Keratinocyte (primary cell): ENCODE measurements around the gene CDK5RAP3. TPM values are rescaled to one million over a fixed set of nuclear protein-coding genes. Genes with fewer than 3 reads are reported as not detected.
"Not testable (repeated sequence)": the region's sequence is repeated elsewhere in the genome, so short reads cannot be mapped to it uniquely, and the experiment has no call there.

Experiments used
- DNase-seq: peaks from one replicate; pipeline ENCODE4 v3.0.0-alpha.2; 2011; ENCODE audit warnings: low read depth, missing footprints, low spot score
- FAIRE-seq: peaks from 2 replicates; lab custom pipeline; 2011; peaks lifted over from hg19 to GRCh38; lab: Jason Lieb, UNC
- H2AFZ ChIP-seq: 2 replicates; pipeline ENCODE4 v1.6.0; 2012; ENCODE audit warnings: low read length, control low read depth, inconsistent platforms; ENCODE audit not compliant: control insufficient read depth
- H3K27ac ChIP-seq: 2 replicates; pipeline ENCODE4 v1.5.1; 2011; ENCODE audit warnings: low read length; ENCODE audit not compliant: control insufficient read depth, insufficient read depth
- H3K27me3 ChIP-seq: 3 replicates; pipeline ENCODE4 v1.6.0; 2011; ENCODE audit warnings: low read length; ENCODE audit not compliant: control insufficient read depth, insufficient read depth; ENCODE audit errors: extremely low read depth
- H3K36me3 ChIP-seq, 2 experiments: 2 replicates in 1 of 2; 3 replicates in 1 of 2; pipeline ENCODE4 v1.5.1; 2011; ENCODE audit warnings: low read length in 2 of 2, mild to moderate bottlenecking in 1 of 2; ENCODE audit not compliant: control insufficient read depth in 2 of 2, insufficient read depth in 2 of 2; ENCODE audit errors: extremely low read depth in 1 of 2
- H3K4me1 ChIP-seq: 3 replicates; pipeline ENCODE4 v1.5.1; 2011; ENCODE audit warnings: low read length; ENCODE audit not compliant: control insufficient read depth, insufficient read depth; ENCODE audit errors: extremely low read depth
- H3K4me2 ChIP-seq: 3 replicates; pipeline ENCODE4 v1.6.0; 2011; ENCODE audit warnings: low read depth, low read length; ENCODE audit not compliant: control insufficient read depth, insufficient read depth; ENCODE audit errors: extremely low read depth
- H3K4me3 ChIP-seq, 3 experiments: fragments of 200-600 bp in 1 of 3; sonication (generic) in 1 of 3; 2 replicates in 2 of 3; 3 replicates in 1 of 3; pipeline ENCODE4 v1.5.1; 2011 to 2016; ENCODE audit warnings: low read length in 3 of 3, mild to moderate bottlenecking in 3 of 3, control low read depth in 2 of 3, inconsistent platforms in 1 of 3, low read depth in 1 of 3, mixed read lengths in 1 of 3, mixed run types in 1 of 3, moderate library complexity in 1 of 3; ENCODE audit not compliant: control insufficient read depth in 2 of 3, insufficient read depth in 2 of 3; ENCODE audit errors: extremely low read depth in 1 of 3
- H3K79me2 ChIP-seq: 2 replicates; pipeline ENCODE4 v1.6.0; 2012; ENCODE audit warnings: low read length; ENCODE audit not compliant: control insufficient read depth, insufficient read depth
- H3K9ac ChIP-seq: 3 replicates; pipeline ENCODE4 v1.6.0; 2011; ENCODE audit warnings: low read length; ENCODE audit not compliant: control insufficient read depth, insufficient read depth; ENCODE audit errors: extremely low read depth
- H3K9me1 ChIP-seq: 3 replicates; pipeline ENCODE4 v1.6.0; 2011; ENCODE audit warnings: low read length; ENCODE audit not compliant: control insufficient read depth, insufficient read depth; ENCODE audit errors: extremely low read depth
- H3K9me3 ChIP-seq: 2 replicates; pipeline ENCODE4 v1.5.1; 2012; ENCODE audit warnings: low read depth, low read length; ENCODE audit not compliant: control insufficient read depth
- H4K20me1 ChIP-seq: 3 replicates; pipeline ENCODE4 v1.6.0; 2011; ENCODE audit warnings: low read length; ENCODE audit not compliant: control insufficient read depth, insufficient read depth; ENCODE audit errors: extremely low read depth
- CTCF ChIP-seq, 3 experiments: IDR thresholded peaks in 1 of 3; conservative IDR thresholded peaks in 1 of 3; optimal IDR thresholded peaks in 1 of 3; 2 replicates in 2 of 3; 3 replicates in 1 of 3; pipeline versions ENCODE3 to v1.5.1; 2011; ENCODE audit warnings: low read length in 3 of 3, mild to moderate bottlenecking in 3 of 3, moderate library complexity in 2 of 3, control low read depth in 1 of 3, inconsistent platforms in 1 of 3; ENCODE audit not compliant: insufficient read depth in 2 of 3; ENCODE audit errors: extremely low read depth in 1 of 3
- EZH2 ChIP-seq: IDR thresholded peaks from one replicate; pipeline ENCODE4 v1.6.1; 2012; ENCODE audit warnings: inconsistent platforms, mild to moderate bottlenecking, low read length, moderate library complexity
- dilution Hi-C: fragments of 300-500 bp; cut with MboI; formaldehyde crosslinking; loops from one replicate; pipeline ENCODE4 v1.7.0; 2020; ENCODE audit warnings: low sequenced_read_pairs; ENCODE audit not compliant: extremely low pct_ligation_motif_present
- polyA plus RNA-seq, 5 experiments: library from polyadenylated mRNA; depleted of rRNA in 3 of 5; stranded (reverse) in 3 of 5; stranded (forward) in 1 of 5; unstranded in 1 of 5; fragments of >200 nt; gene quantifications; 1 replicate in 1 of 5; 2 replicates in 3 of 5; 3 replicates in 1 of 5; pipeline versions ENCODE4 v1.2.1 to v1.2.3, GENCODE V29; 2011 to 2012; ENCODE audit warnings: missing spikeins in 2 of 5, low read depth in 1 of 5, low replicate concordance in 1 of 5

CDK5RAP3 gene
- polyA plus RNA-seq, 1 donor (not counting 4 experiments of a cell fraction or from before 2014, with no cell fraction given), result 63.9 TPM

DNA sequence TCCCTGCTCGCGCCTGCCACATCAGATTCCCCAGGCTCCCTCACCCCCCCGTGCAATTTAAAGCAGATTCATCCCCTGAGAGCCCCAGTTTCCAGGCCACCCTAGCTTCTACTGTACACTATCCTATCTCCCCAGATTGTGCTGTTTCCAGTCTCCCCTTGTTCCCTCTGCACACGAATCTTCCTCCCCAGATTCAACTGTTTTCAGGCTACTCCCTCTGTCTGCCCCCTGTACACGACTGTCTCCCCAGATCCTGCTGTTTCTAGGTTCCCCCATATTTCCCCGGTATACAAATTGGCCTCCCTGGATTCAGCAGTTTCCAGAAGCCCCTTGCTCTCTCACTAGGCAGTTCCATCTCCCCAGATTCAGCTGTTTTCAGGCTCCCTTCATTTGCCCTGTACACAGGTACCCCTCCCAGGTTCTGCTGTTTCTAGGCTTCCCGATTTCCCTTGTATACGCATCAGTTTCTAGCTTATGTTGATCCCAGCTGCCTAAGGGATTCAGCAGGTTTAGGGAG is 43.7 kb downstream of the CDK5RAP3 start:
- H3K27ac ChIP-seq, result no peak overlapping the region
- no peaks in the 10 kb centered on the region for H4K20me1 ChIP-seq
- no peaks in the 10 kb centered on the region for H3K36me3 ChIP-seq
- TF ChIP-seq CTCF (optimal IDR thresholded peaks at IDR 0.05 in 1 of 3, IDR thresholded peaks at IDR 0.05 in 1 of 3, conservative IDR thresholded peaks at IDR 0.05 in 1 of 3; ENCODE audit: extremely low read depth in 1 of 3, insufficient read depth in 2 of 3, low read length in 3 of 3) (no peak), EZH2 (no peak)
- no peaks in the 10 kb centered on the region for H3K9me3 ChIP-seq
- DNase-seq, result no peak
- no peaks in the 10 kb centered on the region for H3K9me1 ChIP-seq
- no peak for FAIRE-seq
- no peak overlapping the region for H3K4me3 ChIP-seq
- no peak overlapping the region for H3K9ac ChIP-seq
- H3K79me2 ChIP-seq, result no peaks in the 10 kb centered on the region
- H3K4me2 ChIP-seq, result no peak overlapping the region
- H3K27me3 ChIP-seq, result peaks cover 8% of the 10 kb centered on the region
- H2AFZ ChIP-seq, result no peak overlapping the region
- dilution Hi-C loops, result no loop called here
- H3K4me1 ChIP-seq, result peaks cover 9% of the 10 kb centered on the region

DNA sequence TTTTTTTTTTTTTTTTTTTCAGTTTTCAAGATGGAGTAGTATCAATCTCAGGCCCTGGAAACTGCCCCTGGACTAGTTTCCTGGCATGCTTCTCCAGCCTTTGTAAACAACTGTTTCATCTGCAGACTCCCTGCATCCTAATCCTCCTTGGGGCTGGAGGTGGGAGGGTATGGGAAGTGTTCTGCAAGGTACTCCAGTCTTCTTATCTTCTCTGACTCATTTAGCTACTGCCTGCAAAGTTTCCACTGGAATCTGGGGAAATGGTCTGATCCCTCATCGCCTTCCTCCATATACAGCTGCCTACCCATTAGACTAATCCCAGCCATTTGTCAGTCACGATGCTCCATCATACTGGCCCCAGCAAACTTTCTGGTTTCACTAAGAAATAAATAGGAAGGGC is 45.2 kb downstream of the CDK5RAP3 start:
- Histone ChIP-seq H3K79me2 (no peaks in the 10 kb centered on the region), H3K27ac (no peak overlapping the region), H3K9me1 (no peaks in the 10 kb centered on the region), H3K9ac (no peak overlapping the region), H3K4me3 (no peak overlapping the region), H3K36me3 (no peaks in the 10 kb centered on the region), H3K27me3 (peaks cover 8% of the 10 kb centered on the region), H4K20me1 (no peaks in the 10 kb centered on the region), H3K9me3 (no peaks in the 10 kb centered on the region), H3K4me2 (no peak overlapping the region), H3K4me1 (peaks cover 9% of the 10 kb centered on the region), H2AFZ (no peak overlapping the region)
- TF ChIP-seq CTCF (optimal IDR thresholded peaks at IDR 0.05 in 1 of 3, IDR thresholded peaks at IDR 0.05 in 1 of 3, conservative IDR thresholded peaks at IDR 0.05 in 1 of 3; ENCODE audit: extremely low read depth in 1 of 3, insufficient read depth in 2 of 3, low read length in 3 of 3) (no peak), EZH2 (no peak)
- FAIRE-seq (no peak), DNase-seq (no peak)
- dilution Hi-C loops, result no loop called here

DNA sequence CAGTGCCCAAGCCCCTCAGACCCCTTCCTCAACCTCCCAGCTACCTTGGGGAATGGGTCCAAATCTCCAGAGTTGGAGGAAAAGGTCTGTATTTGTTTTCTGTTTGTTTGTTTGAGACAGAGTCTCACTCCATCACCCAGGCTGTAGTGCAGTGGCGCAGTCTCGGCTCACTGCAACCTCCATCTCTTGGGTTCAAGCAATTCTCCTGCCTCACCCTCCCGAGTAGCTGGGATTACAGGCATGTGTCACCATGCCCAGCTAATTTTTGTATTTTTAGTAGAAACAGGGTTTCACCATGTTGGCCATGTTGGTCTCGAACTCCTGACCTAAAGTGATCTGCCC is 46.9 kb downstream of the CDK5RAP3 start:
- H4K20me1 ChIP-seq, H3K9me1 ChIP-seq, H3K4me2 ChIP-seq, dilution Hi-C loops, DNase-seq, H3K27me3 ChIP-seq, H3K27ac ChIP-seq, H3K9ac ChIP-seq, H3K36me3 ChIP-seq, H3K4me3 ChIP-seq, FAIRE-seq, H2AFZ ChIP-seq, H3K9me3 ChIP-seq, H3K4me1 ChIP-seq, H3K79me2 ChIP-seq: not testable (repeated sequence)
